Uterus (tissue), 2 donors: ENCODE measurements around the gene DUSP9.

Experiments
- CTCF ChIP-seq, 4 experiments: fragments of 200-600 bp in 2 of 4; fragments of 450-650 bp in 2 of 4; sonication (generic) in 2 of 4; IDR thresholded peaks; one replicate each; pipeline ENCODE4 v1.5.1; 2016 to 2019; ENCODE audit warnings: antibody characterized with exemption in 4 of 4, mild to moderate bottlenecking in 2 of 4, moderate library complexity in 1 of 4
- POLR2A ChIP-seq, 2 donors: fragments of 450-650 bp; IDR thresholded peaks; one replicate each; pipeline ENCODE4 v1.6.1; 2016; ENCODE audit warnings: antibody characterized with exemption in 2 of 2, mild to moderate bottlenecking in 1 of 2, moderate library complexity in 1 of 2

GRCh38 chrX:153598541-153599191 lies 48.3 kb upstream of the DUSP9 start, which contains the start of gene CCNQ:
- TF ChIP-seq CTCF (IDR thresholded peaks at IDR 0.05) = no peak
- peak in 1 of 2 donors; percentile 20 for TF ChIP-seq POLR2A (IDR thresholded peaks at IDR 0.05)
